CD4-positive, alpha-beta T cell treated with Interferon gamma for 1 hour (primary cell): ENCODE results near the gene SPIRE1.
"Not testable (repeated sequence)": the region's sequence is repeated elsewhere in the genome, so short reads cannot be mapped to it uniquely, and the experiment has no call there.

Source experiments
- DNase-seq: peaks from one replicate; pipeline ENCODE4 v3.0.0-alpha.2; 2020

SPIRE1 gene

GRCh38 chr18:12645254-12645653, 12.7 kb downstream of the SPIRE1 start:
- DNase-seq = no peak

GRCh38 chr18:12643756-12644155, 14.2 kb downstream of the SPIRE1 start:
- not testable (repeated sequence) for DNase-seq

- no peak for DNase-seq
These were observed 17.1 kb downstream of the SPIRE1 start for GRCh38 chr18:12640881-12641200.

- DNase-seq = no peak
These were observed 17.7 kb downstream of the SPIRE1 start for GRCh38 chr18:12639990-12640880.

- no peak for DNase-seq
These were observed 19.2 kb downstream of the SPIRE1 start for GRCh38 chr18:12638644-12639124.

- no peak for DNase-seq
These were observed 19.8 kb downstream of the SPIRE1 start for GRCh38 chr18:12637901-12638643.

- DNase-seq = no peak
These were observed 20.5 kb downstream of the SPIRE1 start for GRCh38 chr18:12637393-12637792.

- DNase-seq = no peak
These were observed 26.0 kb downstream of the SPIRE1 start for GRCh38 chr18:12631831-12632477.

- no peak for DNase-seq
These were observed 27.8 kb downstream of the SPIRE1 start for GRCh38 chr18:12630136-12630535.

GRCh38 chr18:12628706-12629702, 28.9 kb downstream of the SPIRE1 start:
- no peak for DNase-seq

GRCh38 chr18:12627199-12627598, 30.7 kb downstream of the SPIRE1 start:
- DNase-seq = not testable (repeated sequence)

- DNase-seq = no peak
These were observed 32.7 kb downstream of the SPIRE1 start for GRCh38 chr18:12625241-12625640.

- DNase-seq = no peak
These were observed 36.1 kb downstream of the SPIRE1 start for GRCh38 chr18:12621742-12622306.

- DNase-seq = no peak
These were observed 42.2 kb downstream of the SPIRE1 start for GRCh38 chr18:12615748-12616147.

- no peak for DNase-seq
These were observed 49.6 kb downstream of the SPIRE1 start for GRCh38 chr18:12608301-12608700.

GRCh38 chr18:12606592-12607315, 51.2 kb downstream of the SPIRE1 start:
- no peak for DNase-seq

GRCh38 chr18:12604445-12605007, 53.4 kb downstream of the SPIRE1 start:
- DNase-seq = no peak

GRCh38 chr18:12599966-12600365, 57.9 kb downstream of the SPIRE1 start:
- no peak for DNase-seq

- DNase-seq = no peak
These were observed 58.4 kb downstream of the SPIRE1 start for GRCh38 chr18:12599543-12599942.

GRCh38 chr18:12598181-12598930, 59.6 kb downstream of the SPIRE1 start:
- no peak for DNase-seq
